COLO829 (cell line): ENCODE measurements around the gene USP2.

Source experiments
- DNase-seq: peaks from one replicate; pipeline ENCODE4 v3.0.0; 2012; ENCODE audit warnings: low spot score

USP2 gene

DNA sequence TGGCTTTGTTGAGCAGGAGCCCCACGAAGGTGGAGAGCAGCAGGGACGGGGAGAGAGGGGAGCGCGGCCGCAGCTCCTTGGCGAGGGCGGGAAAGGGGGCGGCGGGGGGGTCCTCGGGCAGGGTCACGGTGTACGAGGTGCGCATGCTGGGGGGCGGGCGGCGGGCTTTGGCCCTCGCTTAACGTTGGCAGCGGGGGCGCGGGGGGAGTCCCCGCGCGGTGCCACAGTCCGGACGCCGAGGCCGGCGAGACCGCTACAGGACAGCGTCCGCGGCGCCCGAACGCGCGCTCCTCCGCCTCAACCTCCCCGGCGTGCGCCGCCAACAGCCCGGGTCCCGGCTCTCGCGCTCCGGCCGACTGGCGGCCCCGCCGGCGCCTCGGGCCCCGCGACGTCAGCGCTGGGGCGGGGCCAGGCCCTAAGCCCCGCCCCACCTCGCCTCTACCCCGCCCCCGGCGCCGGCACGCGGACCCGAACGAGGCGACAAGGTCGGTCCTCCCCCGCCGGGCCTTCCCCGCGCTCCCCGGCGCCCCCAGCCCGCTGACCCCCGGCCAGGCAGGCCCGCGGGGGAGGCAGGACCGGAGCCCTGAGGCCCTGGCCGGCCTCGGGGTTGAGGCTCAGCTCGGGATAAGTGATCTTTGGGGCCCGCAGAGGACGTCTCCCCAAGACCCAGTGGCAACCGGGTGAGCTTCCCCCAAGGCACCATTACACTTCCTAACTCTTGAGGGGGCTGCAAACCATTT lies 17.5 kb downstream of the USP2 start:
- no peak for DNase-seq

DNA sequence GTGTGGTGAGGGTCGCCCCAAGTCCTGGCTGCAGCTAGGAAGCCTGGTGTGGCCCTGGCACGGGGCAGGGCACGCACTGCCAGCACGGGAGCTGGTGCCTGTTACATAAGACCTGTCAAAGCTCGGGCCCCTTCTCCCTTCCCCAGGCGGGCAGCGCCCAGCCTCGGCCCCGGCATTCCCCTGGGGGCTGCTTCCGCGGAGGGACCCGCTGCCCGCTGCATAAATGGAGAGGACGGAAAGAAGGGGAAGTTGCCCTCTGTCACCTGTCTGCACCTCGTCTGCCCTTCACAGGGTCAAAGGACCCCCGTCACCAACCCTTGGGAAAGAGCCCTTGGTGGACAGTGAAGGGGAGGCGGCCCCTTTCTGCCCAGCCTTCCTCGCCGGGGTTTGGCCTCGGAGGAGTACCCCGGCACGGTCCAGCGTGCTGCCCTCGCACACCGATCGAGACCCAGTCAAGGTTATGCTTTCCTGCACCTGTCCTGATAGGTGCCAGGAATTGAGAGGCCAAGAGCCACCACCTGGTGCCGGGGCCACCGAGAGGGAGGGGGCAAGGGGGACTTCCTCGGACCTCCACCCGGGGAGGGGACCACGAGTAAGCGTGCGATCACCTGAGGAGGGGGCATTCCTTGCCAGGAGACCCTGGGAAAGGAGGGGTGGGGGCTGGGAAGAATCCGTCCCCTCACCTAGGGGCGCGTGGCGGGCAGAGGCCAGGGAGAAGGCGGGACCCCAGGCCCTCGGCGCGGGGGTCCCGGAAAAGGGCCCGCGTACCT lies 18.2 kb downstream of the USP2 start:
- no peak for DNase-seq

DNA sequence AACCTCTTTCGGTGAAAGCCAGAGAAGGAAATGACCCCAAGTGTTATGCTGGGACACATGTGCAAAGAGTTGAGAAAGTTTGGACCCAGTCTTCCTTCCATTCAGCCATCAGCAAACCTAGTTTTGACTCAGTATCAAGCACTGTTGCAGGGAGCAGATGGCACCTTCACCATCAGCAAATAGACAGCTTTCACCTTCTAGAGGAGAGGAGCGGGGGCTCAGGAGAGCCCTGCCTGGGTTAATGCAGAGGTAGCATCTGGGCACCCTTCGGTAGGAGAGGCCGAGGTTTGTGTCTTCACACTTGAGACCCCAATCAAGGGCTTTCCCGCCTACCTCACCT lies 18.8 kb downstream of the USP2 start:
- no peak for DNase-seq

DNA sequence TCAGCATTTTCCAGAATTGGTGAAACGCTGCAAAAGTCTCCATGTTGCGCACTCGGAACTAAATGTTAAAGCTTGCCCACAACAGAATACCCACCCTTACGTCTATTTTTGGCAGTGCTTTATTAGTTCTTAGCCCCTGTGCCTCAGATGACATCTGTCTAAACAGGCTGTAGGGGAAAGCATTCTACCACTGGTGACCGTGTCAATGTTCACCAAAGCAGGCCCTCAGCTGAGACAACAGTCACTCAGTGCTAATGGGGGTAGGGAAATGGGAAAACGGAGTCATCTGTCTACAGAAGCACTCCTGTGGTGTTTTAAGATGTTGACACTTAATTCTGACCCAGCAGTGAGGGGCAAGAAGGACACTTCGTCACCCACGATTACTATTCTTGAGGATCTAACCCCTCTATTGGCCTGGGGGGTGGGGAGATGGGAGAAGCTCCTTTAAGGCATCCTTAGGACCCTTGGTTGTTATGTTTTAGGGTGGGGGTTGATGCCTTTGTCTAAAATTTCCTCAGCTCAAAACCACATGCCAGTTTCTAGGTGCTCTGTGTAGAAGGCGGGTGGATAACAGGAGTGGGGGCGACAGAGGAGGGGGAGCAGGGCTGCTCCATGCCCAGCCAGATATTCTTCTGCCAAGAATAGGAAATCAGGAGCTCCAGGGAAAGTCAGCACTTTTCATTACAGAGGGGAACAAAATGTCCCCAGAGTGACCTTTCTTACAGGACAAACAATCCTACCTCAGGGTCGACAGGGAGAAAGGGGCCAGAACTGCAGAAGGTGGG lies 19.4 kb downstream of the USP2 start:
- no peak for DNase-seq

DNA sequence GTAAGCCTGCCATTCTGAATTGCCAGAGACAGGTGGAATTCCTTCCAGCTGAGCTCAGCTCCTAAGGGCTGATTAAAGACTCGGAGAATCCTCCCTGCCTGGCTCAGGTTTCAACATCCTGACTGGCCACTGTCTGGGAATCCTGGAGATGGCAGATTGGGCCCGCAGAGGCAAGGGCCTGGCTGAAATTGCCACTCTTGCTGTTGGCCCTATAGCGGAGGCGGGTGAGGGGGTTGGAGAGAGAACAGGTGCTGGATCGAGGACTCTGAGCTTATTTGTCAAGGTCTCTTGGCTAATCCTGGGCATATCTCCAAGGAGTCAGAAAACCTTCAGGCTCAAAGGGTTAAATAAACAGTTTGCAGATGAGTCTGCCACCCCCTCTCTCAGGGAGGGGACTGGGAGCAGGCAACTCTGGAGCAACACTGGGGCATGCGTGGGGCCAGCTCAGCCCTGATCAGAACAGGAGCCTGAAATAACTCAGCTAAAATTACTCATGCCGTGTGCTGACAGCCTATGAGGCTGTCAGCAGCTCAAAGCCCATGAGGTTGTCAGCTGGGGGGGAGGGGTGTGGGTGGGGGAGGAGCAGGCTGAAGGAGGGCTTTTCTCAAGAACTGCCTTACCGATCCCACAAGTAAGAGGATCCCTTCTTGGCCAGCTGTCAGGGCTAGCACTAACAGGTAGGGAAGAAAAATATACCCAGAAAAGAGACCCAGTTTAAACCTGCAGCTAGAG lies 20.3 kb downstream of the USP2 start:
- DNase-seq = no peak

DNA sequence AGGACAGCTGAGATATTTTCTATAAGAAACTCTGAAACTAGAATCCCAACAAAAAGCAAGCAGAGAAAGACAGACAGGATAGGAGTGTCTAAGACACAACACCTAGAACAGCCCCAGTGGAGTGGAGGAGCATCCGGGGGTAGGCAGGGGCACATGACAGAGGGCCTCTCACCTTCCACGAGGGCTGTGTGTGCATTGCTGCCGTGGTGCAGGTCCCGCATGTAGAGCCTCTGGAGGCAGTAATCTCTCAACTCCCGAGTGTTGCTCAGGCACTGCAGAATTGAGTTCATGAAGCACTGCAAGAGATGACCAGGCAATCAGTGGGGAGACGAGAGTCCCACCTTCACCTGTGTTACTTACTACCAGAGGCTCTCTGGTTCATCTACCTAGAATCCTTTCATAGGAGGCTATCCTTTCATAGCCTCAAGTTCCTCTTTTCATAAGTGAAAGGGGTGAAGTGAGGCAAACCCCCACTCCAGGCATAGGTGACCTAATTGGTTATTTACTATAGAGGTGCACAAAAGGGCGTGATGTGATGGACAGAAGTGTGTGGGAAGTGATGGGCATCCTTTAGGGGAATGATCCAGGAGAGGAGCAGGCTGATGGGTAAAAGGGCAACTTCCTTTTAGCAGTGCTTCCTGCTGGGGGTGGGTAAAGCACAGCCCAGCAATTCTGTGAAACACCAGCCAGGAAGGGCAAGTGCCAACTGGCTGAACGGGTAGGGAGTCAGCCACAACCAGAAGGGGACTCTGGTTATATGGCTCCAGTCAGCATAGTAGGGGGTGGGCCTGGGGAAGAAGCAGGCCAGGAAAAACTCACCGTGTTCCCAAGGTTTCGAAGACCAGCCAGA lies 21.9 kb downstream of the USP2 start:
- DNase-seq = no peak

DNA sequence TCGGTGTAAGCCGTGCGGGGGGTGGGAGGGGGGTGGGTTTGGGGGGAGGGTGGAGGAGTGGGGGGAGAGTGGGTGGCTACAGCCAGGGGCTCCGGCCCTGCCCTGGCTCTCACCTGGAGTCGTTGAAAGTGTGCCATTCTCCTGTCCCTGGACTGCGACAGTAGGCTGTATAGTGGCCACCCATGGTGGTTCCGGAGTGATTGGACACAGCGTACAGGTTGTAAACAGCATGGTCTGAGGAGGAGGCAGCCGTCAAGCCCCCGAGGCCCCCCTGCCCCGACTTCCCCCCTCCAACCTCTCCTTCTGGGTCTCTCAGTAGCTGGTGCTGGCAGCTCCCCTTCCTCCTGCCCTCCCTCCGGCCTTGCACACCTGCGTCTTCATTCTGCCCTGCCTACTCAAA lies 24.4 kb downstream of the USP2 start:
- no peak for DNase-seq

DNA sequence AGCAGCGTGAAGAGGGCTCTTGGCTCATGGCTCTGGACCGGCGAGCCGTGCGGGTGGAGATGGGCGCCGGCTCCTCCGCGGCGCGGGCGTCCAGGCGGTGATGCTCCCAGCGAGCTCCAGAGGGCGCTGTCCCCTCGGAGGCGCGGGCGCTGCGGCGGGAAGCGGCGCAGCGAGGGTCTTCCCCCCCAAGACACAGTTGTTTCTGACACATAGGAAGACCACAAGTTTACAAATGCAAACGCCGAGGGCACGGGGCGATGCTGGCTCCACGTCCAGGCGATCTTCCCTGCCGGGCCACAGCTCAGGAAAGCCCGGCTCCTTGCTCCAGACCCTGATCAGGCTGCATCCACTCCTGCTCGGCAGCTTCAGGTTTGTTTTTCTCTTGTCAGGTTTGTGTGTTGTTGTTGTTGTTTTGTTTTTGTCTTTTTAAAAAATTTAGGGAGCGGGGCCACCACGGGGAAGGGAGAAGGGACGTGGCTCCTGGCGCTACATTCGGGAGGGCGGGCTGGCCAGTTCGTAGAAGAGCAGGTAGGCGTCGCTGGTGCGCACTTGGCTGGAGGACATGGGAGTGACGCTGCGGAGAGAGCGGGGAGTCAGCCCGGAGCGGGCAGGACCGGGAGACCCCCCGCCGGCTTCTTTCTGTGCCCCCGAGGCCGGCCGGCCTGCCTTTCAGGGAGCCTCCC lies 25.0 kb downstream of the USP2 start:
- no peak for DNase-seq

DNA sequence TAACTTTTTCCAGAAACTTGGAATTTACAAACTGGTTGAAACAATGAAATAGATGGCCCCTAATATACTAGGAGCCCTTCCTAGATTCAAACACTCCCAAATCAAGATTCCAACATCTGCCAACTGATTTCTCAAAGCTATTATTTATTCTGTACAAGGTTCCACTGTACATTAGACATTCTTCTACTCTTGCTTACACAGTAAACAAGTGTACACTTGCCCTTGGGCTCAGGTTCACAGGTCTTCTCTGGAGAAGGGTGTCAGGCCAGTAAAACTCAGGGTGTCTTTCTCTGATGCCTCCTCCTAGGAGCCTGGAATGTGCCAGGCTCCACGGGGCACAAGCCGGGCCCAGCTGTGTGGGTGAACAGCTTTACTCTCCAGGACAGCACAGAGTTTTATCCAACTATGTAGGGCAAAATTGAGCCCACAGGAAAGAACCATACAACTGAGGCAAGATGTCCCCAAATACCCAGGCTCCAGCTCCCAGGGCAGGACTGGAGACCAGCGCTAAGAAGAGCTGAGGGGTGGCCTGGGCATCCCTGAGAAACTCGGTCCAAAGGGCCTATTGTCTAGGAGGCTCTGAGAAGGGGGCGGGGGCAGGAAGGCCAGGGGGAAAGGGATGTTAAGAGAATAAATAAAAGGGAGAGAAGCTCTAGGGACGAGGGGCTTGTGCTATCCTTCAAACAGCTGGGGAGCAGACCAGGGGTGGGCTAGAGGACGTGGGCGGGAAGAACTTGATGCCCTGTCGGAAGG lies 26.2 kb downstream of the USP2 start:
- DNase-seq = no peak

DNA sequence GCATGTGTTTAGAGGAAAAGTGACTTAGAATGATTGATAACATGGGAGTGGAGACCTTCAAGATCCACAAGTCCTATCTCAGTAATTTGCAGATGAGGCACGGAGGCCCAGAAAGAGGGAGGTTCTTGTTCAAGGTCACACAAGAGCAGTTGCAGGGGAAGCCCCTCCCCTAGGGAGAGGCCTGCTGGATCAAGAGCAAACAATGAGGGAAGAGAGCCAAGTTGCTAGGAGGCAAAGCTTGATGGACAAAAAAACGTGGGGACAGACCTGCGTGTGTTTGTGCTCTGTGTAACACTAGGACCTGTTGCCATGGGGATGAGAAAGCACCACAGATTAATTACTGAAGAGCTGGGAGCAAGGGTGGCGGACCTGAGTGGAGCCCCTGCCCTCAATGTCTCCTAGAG lies 28.6 kb downstream of the USP2 start:
- DNase-seq = peak; percentile 90

DNA sequence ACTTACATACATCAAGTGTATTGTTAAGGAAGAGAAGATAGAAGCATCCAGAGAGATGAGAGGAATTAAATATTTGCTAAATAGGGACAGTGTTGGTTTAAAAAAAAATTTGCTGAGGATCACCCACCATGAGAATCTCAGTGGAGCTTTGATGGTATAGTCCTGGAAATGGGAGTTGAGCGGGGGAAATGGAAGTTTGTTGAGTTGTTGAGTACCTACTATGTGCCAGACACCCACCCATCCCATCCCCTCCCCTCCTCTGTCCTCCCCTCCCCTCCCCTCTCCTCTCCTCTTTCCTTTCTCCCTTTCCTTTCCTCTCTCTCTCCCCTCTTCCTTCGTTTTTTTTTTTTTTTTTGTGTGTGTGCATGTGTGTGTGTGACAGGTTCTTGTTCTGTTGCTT lies 30.3 kb downstream of the USP2 start:
- no peak for DNase-seq

DNA sequence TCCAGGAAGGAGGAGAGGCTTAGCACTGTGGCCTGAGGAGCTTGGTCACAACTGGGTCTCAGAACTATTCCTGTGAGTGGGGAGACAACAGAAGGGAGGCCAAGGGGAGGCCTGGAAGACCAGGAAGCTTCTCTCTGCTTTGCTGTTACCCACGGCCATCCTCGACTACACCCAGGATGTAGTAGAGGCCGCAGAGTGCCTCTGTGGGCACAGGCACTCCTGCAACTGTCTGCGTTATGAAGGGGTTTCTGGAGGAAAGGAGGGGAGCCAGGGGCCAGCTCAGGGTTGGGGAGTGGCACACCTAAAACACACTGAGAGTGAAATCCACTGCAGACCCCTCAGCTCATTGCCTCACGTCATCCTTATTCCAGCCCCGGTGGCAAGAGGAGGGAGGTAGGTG lies 31.2 kb downstream of the USP2 start:
- DNase-seq = no peak

DNA sequence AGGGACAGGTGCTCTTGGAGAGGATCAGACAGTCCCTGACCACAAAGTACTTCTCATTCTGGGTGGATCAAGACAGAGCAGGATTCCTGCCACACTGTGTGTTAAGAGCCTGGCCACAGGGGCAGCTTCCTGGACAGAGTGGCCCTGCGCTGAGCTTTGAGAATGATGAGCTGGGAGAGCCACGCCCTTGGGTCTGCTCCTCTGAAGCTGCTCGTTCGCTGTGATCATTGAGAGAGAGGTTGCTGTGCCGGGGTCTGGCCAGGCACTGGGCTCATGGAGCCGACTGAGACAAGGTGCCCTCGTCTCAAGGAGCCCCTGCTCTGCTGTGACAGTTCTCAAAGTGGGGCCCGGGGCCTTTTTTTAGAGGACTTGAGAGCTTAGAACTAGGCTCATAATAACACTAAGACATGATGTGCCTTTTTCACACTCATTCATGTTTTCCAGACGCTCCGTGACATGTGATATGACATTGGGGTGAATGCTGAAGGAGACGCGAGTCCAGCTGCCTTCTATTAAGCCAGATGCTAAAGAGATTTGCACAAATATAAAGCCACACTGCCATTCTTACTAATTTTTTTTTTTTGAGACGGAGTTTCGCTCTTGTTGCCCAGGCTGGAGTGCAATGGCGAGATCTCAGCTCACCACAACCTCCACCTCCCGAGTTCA lies 33.4 kb downstream of the USP2 start:
- DNase-seq = no peak

DNA sequence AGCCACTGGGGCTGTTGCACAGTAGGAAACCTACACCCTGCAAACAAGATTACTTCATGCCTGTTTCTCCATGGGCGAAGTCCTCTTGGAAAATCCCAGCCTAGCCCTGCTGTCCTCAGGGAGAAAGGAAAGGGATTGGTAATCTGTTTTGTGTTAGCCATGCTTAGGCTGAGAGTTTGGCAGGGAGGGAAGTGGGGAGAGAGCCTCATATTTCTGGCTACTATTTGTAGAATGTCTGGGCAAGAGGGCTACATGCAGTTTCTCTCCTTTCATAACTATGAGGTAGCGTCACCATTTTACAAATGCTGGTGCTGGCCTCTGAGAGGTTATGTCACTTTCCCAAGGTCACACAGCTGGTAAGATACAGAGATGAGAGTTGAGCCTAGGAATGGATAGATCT lies 34.2 kb downstream of the USP2 start:
- no peak for DNase-seq

DNA sequence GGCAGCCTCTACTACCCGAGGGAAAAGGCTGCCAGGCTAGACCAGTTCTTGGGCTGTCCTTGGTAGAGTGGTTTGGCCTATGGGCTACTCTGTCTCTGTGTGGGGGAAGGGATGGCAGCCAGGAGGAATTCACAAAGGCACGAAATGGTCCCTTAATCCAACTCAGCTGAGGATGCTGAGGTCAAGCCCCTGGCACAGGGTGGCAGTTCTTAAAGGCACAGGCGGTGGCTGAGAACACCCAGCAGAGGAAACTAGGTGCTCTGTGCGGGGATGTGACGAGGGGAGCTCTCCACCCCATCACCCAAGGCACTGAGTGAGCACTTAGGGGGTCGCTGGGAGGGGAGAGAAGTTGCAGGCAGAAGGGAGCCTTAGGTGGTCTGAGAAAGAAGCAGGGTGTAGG lies 34.9 kb downstream of the USP2 start, which contains the start of gene MFRP:
Gene MFRP (minus strand): TSS at position 101 of the 400 bp plus-strand sequence. CDS start 192 bp downstream, outside the sequence.
- DNase-seq = no peak

DNA sequence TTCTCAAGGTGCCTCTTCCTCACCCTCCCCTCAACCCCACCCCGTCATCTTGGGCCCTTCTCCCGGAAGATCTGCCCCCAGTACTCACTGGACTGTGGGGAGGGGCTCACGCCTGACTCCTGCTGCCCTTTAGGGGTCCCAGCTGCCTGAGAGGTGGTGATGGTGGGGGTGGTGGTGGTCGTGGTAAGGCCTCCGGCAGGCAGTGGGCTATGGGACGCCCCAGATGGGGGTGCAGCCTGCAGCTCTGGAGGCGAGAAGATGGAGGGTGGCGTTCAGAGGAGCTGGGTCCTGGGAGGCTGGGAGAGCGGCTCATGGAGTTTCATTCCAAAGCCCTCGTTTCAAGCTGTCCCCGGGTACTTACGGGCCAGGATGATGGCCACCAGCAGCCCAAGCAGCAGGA lies 35.8 kb downstream of the USP2 start:
- no peak for DNase-seq

DNA sequence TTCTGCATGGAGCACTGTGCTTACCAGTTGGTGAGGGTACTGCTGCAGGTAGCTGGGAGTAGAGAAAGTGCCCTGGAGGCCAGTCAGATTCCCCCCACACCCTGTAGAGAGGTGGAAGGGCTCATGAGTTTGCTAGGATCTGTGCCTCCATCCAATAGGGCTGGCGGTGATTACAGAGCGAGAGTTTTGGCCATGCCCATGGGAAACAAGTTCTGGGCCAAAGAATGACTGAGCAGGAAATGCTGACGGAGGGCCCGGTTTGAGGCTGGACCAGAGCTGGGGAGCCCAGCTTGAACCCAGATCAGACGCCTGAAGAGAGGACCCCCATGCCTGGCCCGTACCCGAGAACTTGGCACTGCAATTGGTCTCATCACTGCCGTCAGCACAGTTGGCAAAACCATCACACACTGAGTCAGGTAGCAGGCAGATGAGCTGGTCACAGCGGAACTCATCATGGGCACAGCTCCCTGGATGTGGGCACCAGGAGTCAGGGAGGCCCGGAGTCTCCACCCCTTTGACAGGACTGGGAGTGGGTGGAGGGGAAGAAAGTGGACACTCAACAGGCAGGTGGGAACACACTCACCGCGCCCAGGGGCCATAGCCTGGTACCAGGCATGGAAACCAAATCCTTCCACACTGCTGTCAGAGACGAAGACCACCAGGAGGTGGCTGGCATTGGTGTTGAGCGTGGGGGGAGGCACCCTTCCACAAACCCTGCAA lies 37.0 kb downstream of the USP2 start:
- no peak for DNase-seq

DNA sequence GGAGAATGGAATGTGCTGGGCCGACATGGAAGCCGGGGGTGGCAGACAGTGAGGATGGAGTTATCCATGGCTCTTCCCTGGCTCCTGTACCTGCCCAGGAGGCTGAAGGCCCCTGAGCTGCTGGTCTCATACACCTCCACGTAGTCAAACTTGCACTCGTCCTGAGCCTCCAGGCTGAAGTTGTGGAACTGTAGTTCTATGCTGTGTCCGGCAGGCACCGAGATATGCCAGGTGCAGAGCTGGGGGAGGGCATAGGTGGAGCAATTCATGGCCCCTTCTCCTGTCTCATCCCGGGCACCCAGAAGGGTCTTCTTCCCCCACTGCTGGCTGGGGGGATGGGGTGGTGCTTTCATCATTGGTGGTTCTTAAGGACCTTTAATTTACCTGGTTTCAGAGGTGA lies 37.8 kb downstream of the USP2 start:
- no peak for DNase-seq
